Ishikawa (cell line): Measurements from ENCODE around the gene ZSWIM9.

Experiments
- CEBPB ChIP-seq: IDR thresholded peaks from 2 replicates; pipeline ENCODE4 v1.6.1; 2012
- CREB1 ChIP-seq: IDR thresholded peaks from 2 replicates; pipeline ENCODE4 v1.6.1; 2012; ENCODE audit warnings: low read depth
- EGR1 ChIP-seq: IDR thresholded peaks from 2 replicates; pipeline ENCODE4 v1.6.1; 2012
- EP300 ChIP-seq: IDR thresholded peaks from 2 replicates; pipeline ENCODE4 v1.6.1; 2012; ENCODE audit warnings: borderline replicate concordance
- FOXM1 ChIP-seq: IDR thresholded peaks from 2 replicates; pipeline ENCODE4 v1.6.1; 2012; ENCODE audit warnings: low read depth, borderline replicate concordance
- MAX ChIP-seq: IDR thresholded peaks from 2 replicates; pipeline ENCODE4 v1.6.1; 2012
- NFIC ChIP-seq: IDR thresholded peaks from 2 replicates; pipeline ENCODE4 v1.6.1; 2012
- RAD21 ChIP-seq: IDR thresholded peaks from 2 replicates; pipeline ENCODE4 v1.6.1; 2012; ENCODE audit warnings: low read depth
- REST ChIP-seq: IDR thresholded peaks from 2 replicates; pipeline ENCODE4 v1.6.1; 2012; ENCODE audit warnings: low read depth, mild to moderate bottlenecking
- TAF1 ChIP-seq: IDR thresholded peaks from 2 replicates; pipeline ENCODE4 v1.6.1; 2012; ENCODE audit warnings: low read depth, mild to moderate bottlenecking
- TCF12 ChIP-seq: IDR thresholded peaks from 2 replicates; pipeline ENCODE4 v1.6.1; 2012; ENCODE audit warnings: low read depth
- TEAD4 ChIP-seq: IDR thresholded peaks from 2 replicates; pipeline ENCODE4 v1.6.1; 2012
- YY1 ChIP-seq: IDR thresholded peaks from 2 replicates; pipeline ENCODE4 v1.6.1; 2012; ENCODE audit warnings: low read depth
- ZBTB7A ChIP-seq: IDR thresholded peaks from 2 replicates; pipeline ENCODE4 v1.6.1; 2012; ENCODE audit warnings: low read depth
- TF ChIP-seq, protein P1 (sequence below): IDR thresholded peaks from 2 replicates; pipeline ENCODE4 v1.6.1; 2012

Gene ZSWIM9

DNA sequence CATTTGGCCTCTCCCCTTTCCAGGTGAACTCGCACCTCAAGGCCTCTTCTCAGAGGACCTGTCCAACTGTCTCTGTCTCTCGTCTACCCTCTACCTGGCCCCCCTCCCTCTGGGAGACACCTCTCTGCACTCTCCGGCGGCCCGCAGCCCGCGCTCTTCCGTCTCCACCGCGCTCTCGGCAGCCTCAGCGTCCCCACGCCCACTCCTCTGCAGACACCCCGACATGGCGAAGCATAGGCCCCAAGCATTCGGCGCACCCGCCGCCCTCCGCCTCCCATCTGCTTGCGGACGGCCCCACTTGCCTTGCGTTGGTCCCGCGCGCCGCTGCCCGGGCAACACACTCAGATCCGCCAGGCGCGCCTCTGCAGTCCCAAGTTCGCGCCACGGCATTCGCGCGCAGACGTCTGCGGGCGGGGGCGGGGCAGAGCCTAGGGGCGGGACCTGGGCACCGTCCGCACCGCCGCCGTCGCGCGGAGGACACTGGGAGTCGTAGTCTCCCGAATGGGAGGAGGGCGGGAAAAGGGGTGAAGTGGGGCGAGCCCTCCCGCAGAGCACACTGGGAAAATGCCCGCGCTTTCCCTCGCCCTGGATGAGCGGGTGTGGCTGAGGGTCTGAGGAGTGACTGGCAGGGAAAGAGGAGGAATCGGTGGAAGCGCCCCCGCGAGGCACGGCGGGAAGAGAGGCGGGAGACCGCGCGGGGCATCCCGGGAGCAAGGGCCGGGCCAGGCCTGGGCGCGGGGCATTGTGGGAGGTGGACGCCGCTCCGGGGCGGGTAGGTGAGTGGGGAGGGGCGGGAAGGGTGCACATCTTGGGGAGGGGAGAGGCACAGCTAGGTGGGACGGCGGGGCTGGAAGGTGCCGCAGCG lies at the start of gene ZSWIM9, which contains the start of gene LIG1:
TSS of gene ZSWIM9 (plus strand) at position 742 of the 865 bp plus-strand sequence. CDS start 1,123 bp downstream, outside the sequence.
TSS of gene LIG1 (minus strand) at position 406 of the 865 bp plus-strand sequence. CDS start 4,778 bp downstream, outside the sequence.
- TF ChIP-seq TCF12 (no peak; the same call in 1 of the 2 replicates), MAX (peak; percentile 87), EGR1 (peak; percentile 35; the same call in 1 of the 2 replicates), ZBTB7A (0 out of 2 replicates have a peak, but pooled peaks have one; percentile 7), TAF1 (peak; percentile 39; the same call in 1 of the 2 replicates), EP300 (no peak), TEAD4 (no peak)

DNA sequence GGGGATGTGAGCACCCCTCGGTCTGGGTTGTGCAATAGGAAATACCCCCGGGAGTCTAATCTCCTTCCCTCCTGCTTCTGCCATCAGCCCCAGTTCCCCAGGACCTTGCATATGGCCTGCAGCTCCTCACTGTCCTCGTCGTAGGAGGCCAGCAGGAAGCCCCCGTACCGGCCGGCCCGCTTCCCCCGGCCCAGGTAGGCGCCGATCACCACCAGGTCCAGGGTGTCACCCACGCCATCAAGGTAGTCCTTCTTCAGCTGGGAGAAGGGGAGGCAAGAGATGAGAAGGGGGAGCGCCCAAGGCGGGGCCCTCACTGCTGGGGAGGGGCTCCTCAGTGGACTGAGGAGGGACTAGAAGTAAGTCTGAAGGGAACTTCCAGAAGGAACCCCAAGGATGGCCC lies 49.4 kb upstream of the ZSWIM9 start:
- no peak for TF ChIP-seq EGR1
- TF ChIP-seq, protein P1, sequence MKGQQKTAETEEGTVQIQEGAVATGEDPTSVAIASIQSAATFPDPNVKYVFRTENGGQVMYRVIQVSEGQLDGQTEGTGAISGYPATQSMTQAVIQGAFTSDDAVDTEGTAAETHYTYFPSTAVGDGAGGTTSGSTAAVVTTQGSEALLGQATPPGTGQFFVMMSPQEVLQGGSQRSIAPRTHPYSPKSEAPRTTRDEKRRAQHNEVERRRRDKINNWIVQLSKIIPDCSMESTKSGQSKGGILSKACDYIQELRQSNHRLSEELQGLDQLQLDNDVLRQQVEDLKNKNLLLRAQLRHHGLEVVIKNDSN, result no peak
- TF ChIP-seq REST, result no peak
- no peak for TF ChIP-seq CEBPB
- no peak for TF ChIP-seq TAF1

- TF ChIP-seq EP300 (no peak), EGR1 (no peak), MAX (no peak), FOXM1 (no peak), TEAD4 (no peak), ZBTB7A (no peak), NFIC (no peak), YY1 (no peak), REST (no peak), CEBPB (no peak), CREB1 (no peak), TCF12 (no peak), RAD21 (no peak), TAF1 (no peak)
- TF ChIP-seq, protein P1, result no peak
Measured at GRCh38 chr19:48121909-48122371, 48.5 kb upstream of the ZSWIM9 start.

DNA sequence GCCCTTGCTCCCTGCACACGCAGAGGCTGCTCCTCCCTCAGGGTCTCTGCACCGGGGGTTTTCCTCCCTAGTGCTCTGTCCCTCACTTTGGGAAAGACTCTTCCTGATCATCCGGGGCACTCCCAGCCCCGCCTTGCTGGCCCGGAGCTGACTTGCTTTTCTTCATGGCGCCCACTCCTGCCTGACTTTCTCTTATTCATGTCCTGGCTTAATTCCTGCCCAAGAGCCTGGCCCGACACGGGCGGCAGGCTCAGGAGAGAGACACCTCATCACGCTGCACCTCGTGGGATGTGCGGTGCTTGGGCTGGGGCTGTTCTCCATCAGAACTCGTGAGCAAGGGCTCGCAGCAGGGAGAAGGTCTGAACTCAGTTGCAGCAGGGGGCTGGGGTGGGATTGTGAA lies 48.1 kb upstream of the ZSWIM9 start:
- TF ChIP-seq EGR1, result no peak
- no peak for TF ChIP-seq NFIC
- no peak for TF ChIP-seq CREB1
- TF ChIP-seq TAF1, result no peak
- TF ChIP-seq MAX, result no peak
- no peak for TF ChIP-seq ZBTB7A
- no peak for TF ChIP-seq TCF12
- TF ChIP-seq EP300, result no peak
- TF ChIP-seq TEAD4, result no peak

DNA sequence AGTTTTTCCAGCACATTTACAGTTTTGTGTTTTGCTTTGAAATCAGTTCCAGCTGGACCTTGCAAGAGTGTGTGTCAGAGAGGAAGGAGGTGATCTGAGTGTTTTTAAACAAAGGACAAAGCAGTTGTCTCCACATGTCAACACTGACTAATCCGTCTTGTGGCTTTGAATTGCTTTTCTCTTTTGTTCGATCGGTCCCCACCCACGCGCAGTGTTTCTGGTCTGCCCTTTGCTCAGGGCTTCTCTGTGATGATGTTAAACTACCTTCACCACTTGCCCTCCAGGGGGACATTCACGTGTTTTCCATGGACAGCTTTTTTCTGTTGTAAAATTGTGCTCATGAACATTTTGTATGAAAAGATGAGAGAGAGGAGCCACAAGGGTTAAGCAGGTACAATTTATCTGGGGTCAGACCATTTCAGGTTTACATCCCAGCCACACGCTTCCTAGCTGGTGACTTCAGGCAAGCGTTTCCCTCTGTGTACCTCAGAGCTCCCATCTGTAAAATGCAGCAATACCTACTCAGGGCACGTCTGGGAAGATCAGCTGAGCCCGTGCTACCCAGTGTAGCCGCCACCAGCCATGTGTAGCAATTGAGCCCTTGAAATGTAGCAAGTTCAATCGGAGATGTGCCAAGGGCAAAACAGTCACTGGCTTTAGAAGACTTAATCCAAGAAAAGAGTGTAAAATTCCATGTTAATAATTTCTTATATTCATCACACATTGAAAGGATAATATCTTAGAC lies 46.4 kb upstream of the ZSWIM9 start:
- TF ChIP-seq TCF12, result no peak
- no peak for TF ChIP-seq MAX
